HUES48 (cell line): ENCODE results near the gene SLC9B2.
"Not testable (repeated sequence)": the region's sequence is repeated elsewhere in the genome, so short reads cannot be mapped to it uniquely, and the experiment has no call there.

Source experiments
- H3K27ac ChIP-seq: one replicate; pipeline ENCODE4 v1.7.0; 2013; ENCODE audit warnings: low read depth, low read length, inconsistent platforms
- H3K27me3 ChIP-seq: 2 replicates; pipeline ENCODE4 v1.6.1; 2013; ENCODE audit warnings: mild to moderate bottlenecking, low read length; ENCODE audit not compliant: control insufficient read depth, insufficient read depth
- H3K36me3 ChIP-seq: 2 replicates; pipeline ENCODE4 v1.6.1; 2013; ENCODE audit warnings: low read length; ENCODE audit not compliant: control insufficient read depth, insufficient read depth
- H3K4me1 ChIP-seq: 2 replicates; pipeline ENCODE4 v1.6.1; 2013; ENCODE audit warnings: mild to moderate bottlenecking, low read length; ENCODE audit not compliant: control insufficient read depth, insufficient read depth
- H3K4me3 ChIP-seq: 2 replicates; pipeline ENCODE4 v1.5.1; 2013; ENCODE audit warnings: mild to moderate bottlenecking, low read depth, low read length
- H3K9ac ChIP-seq: 2 replicates; pipeline ENCODE4 v1.6.1; 2013; ENCODE audit warnings: mild to moderate bottlenecking, low read depth, low read length, moderate library complexity
- H3K9me3 ChIP-seq: 2 replicates; pipeline ENCODE4 v1.6.1; 2013; ENCODE audit warnings: low read length; ENCODE audit not compliant: control insufficient read depth, insufficient read depth

Gene SLC9B2

DNA sequence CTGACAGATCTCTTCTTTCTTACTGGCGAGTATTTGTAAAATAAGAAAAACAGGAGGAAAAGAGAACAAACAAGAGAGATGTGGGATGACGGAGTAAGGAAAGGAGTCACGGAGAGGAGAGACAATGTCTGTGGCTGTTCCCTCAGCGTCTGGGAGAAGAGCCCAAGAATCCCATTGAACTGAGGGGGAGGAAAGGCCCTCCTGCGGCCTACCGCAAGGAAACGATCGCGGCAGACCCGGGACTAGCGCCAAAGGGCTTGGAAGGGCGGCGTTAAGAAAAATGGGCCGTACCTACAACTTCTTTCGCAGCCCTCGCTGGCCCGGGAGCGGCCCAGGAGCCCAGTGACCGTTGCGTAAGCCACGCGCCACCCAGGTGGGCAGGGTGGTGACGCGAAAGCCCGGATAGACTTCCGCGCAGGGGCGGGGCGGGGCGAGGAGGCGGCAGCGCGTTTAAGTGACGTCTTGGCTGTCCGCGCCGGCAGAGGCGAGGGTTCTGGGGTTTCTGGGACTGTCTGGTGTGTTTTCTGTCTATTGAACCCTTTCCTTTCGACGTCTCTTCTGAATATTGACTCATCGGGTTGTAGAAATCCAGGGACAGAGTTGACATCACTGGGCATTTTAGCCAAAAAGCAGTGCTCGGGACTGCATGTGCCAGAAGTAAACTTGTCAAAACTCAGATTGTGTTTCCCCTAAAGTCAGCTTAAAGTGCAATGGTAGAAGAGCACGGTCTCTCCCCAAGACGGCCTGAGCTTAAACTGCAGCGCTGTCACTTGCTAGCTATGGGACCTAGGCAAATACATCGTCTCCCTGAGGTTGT is 57.0 kb downstream of the SLC9B2 start, which contains the start of gene SLC9B1:
TSS of gene SLC9B1 (minus strand) at position 398 of the 817 bp plus-strand sequence. CDS start 27,994 bp downstream, outside the sequence.
- no peaks in the 10 kb centered on the region for H3K27me3 ChIP-seq
- H3K27ac ChIP-seq, result peak within 1 kb of the TSS; percentile 83
- H3K4me3 ChIP-seq, result peak within 1 kb of the TSS; percentile 88
- H3K9me3 ChIP-seq, result 0 out of 2 replicates have a peak, but pooled peaks cover 5% of the 10 kb centered on the region
- H3K4me1 ChIP-seq, result no peaks in the 10 kb centered on the region
- peak within 1 kb of the TSS; percentile 88 for H3K9ac ChIP-seq
- no peaks in the 10 kb centered on the region for H3K36me3 ChIP-seq

DNA sequence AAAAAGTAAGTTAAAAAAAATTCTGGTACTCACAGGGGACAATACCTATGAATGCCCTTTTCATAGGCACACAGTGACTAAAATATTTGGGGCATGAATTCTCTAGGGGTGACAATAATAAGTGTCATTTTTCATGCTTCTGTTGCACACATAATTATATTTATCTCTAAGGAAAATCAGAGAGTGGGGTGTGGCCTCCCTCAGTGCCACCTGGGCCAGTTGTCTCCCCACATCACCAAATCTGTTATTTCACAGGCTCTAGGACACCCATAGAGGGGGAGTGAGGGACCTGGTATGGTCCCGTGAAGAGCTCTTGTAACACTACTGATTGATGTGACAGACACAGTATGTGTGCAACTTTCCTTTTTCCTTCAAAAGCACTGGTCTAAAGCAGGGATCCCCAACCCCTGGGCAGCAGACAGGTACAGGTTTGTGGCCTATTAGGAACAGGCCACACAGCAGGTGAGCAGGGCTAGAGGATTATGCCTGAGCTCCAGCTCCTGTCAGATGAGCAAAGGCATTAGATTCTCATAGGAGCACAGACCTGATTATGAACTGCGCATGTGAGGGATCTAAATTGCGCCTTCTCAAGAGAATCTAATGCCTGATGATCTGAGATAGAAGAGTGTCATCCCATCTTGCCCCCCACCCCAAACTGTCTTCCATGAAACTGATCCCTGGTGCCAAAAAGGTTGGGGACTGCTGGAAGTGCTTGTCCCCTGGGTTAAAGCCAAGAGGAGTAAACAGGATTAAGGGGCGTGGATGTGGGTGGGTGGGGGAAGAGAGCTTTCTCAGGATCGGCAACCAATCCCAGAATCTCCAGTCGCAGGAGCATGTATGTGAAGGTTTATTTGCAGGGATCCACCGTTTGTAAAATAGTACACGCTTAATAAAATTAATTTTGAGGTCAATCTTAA is 57.9 kb downstream of the SLC9B2 start:
- peak overlapping the region; percentile 83 for H3K27ac ChIP-seq
- H3K4me3 ChIP-seq, result peak overlapping the region; percentile 88
- H3K4me1 ChIP-seq, result no peaks in the 10 kb centered on the region
- 0 out of 2 replicates have a peak, but pooled peaks cover 5% of the 10 kb centered on the region for H3K9me3 ChIP-seq
- no peaks in the 10 kb centered on the region for H3K36me3 ChIP-seq
- no peaks in the 10 kb centered on the region for H3K27me3 ChIP-seq
- peak overlapping the region; percentile 88 for H3K9ac ChIP-seq

DNA sequence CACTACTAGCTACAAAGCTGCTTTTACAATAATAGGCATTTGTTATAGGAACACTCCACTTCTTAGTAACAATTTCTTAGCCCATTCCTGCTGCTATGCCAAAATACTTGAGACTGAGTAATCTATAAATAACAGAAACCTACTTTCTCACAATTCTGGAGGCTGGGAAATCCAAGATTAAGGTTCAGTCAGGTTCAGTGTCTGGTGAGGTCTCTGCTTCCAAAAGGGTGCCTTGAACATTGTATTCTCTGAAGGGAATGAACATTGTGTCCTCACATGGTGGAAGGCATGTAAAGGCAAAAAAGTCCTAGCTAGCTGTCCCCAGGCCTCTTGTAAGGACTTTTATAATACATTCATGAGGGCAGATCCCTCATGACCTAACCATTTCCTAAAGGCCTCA is 64.0 kb downstream of the SLC9B2 start:
- Histone ChIP-seq H3K27me3 (no peaks in the 10 kb centered on the region), H3K36me3 (no peaks in the 10 kb centered on the region), H3K27ac (no peak overlapping the region), H3K9ac (no peak overlapping the region), H3K4me3 (no peak overlapping the region), H3K9me3 (no peaks in the 10 kb centered on the region), H3K4me1 (no peaks in the 10 kb centered on the region)

DNA sequence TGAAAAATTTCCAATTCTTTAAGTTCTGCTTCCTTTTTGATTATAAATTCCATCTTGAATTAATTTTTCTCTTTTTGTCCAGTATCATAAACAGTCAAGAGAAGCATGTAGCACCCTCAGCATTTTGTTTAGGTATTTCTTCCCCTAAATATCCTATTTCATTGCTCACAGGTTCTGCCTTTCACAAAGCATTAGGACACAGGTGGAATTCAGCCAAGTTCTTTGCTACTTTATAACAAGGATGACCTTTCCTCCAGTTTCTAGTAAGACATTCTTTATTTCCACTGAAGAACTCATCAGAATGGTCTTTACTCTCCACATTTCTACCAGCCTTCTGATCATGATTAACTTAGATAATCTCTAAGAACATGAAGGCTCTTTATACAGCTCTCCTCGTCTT is 64.5 kb downstream of the SLC9B2 start:
- Histone ChIP-seq H3K9ac (no peak overlapping the region), H3K27ac (no peak overlapping the region)

DNA sequence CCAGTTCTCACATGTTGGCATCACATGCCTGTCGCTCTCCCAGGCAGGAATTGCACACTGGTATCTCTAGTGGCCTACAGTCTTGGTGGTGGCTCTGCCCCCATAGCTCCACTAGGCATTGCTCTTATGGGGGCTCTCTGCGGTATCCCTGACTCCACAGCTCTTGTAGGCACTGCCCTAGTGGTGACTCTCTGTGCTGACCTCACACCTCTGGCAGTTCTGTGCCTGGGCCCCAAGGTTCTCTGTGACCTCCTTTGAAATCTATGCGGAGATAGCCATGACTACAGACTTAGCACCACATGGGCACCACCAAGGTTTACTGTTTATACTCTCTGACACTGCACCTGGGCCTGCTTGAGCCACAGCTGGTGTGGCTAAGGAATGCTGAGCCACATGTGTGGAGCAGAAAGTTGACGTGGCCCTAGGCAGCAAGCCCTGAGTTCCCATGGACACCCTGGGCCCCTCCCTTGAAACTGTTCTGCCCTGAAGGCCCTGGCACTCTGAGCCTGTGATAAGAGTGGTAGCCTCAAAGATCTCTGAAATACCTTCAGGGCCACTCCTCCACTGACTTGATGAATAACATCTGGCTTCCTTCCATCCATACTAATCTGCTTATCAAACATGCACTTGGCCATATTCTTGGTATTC is 65.1 kb downstream of the SLC9B2 start:
- Histone ChIP-seq H3K27ac (no peak overlapping the region), H3K9ac (no peak overlapping the region), H3K4me1 (no peaks in the 10 kb centered on the region), H3K27me3 (no peaks in the 10 kb centered on the region), H3K36me3 (no peaks in the 10 kb centered on the region), H3K9me3 (no peaks in the 10 kb centered on the region), H3K4me3 (no peak overlapping the region)

More for the DNA sequence above, 64.5 kb downstream of the SLC9B2 start:
- no peaks in the 10 kb centered on the region for H3K27me3 ChIP-seq
- no peaks in the 10 kb centered on the region for H3K36me3 ChIP-seq
- no peaks in the 10 kb centered on the region for H3K9me3 ChIP-seq
- no peaks in the 10 kb centered on the region for H3K4me1 ChIP-seq
- no peak overlapping the region for H3K4me3 ChIP-seq

- Histone ChIP-seq H3K27me3 (no peaks in the 10 kb centered on the region), H3K4me1 (no peaks in the 10 kb centered on the region), H3K9me3 (no peaks in the 10 kb centered on the region), H3K36me3 (no peaks in the 10 kb centered on the region), H3K4me3 (no peak overlapping the region), H3K27ac (no peak overlapping the region), H3K9ac (no peak overlapping the region)
Measured at GRCh38 chr4:103010804-103011203, 65.8 kb downstream of the SLC9B2 start.

DNA sequence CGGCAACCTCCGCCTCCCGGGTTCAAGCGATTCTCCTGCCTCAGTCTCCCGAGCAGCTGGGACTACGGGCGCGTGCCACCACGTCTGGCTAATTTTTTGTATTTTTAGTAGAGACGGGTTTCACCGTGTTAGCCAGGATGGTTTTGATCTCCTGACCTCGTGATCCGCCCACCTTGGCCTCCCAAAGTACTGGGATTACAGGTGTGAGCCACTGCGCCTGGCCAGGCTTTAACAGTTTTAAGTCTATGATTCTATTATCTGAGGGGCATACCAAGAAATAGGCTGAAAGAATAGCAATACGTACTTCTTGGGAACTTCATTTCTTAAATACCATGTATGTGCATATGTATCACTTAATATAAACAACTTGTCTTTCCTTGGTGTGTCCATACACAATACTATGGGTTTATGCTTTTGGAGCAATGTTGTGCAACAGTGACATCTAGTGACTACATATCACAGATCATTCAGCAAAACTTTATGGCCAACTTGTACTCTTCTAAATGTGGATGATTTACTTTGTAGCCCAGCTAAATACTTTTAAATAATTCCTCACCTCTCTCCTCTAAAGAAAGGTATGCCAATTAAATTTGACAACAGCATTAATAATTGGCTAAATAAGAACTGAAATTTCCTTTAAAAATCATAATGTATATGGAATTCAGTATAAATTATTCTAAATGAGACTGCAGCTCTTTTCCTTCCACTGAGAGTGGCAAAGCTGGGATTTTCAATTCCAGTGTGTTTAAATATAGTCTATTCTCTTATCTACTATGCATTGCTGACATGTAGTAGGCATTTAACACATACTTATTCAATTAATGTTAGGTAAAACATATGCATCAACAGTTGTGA is 67.5 kb downstream of the SLC9B2 start:
- H3K4me3 ChIP-seq, result no peak overlapping the region
- no peaks in the 10 kb centered on the region for H3K36me3 ChIP-seq
- H3K27ac ChIP-seq, result no peak overlapping the region
- no peaks in the 10 kb centered on the region for H3K9me3 ChIP-seq
- H3K27me3 ChIP-seq, result no peaks in the 10 kb centered on the region
- no peaks in the 10 kb centered on the region for H3K4me1 ChIP-seq
- no peak overlapping the region for H3K9ac ChIP-seq

DNA sequence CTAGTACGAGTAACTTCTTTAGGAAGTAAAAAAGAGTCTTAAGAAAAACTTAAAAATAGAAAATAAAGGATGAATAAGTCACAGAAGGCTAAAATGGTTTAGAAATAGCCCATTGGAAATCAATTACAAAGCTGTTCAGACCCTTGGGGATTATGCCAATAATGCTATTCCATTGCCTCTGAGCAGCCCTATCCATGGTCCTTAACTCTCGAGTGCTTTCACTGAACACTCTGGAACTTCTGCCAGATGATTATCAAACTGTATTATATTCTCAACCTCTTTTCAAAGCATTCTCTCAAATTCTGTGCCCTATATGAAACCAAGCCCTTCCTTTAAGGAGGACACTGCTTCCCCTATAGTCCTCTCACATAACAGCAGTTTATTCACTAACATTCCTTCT is 74.0 kb downstream of the SLC9B2 start:
- no peaks in the 10 kb centered on the region for H3K9me3 ChIP-seq
- no peak overlapping the region for H3K9ac ChIP-seq
- H3K4me3 ChIP-seq, result no peak overlapping the region
- no peaks in the 10 kb centered on the region for H3K27me3 ChIP-seq
- no peaks in the 10 kb centered on the region for H3K4me1 ChIP-seq
- no peaks in the 10 kb centered on the region for H3K36me3 ChIP-seq
- H3K27ac ChIP-seq, result no peak overlapping the region

DNA sequence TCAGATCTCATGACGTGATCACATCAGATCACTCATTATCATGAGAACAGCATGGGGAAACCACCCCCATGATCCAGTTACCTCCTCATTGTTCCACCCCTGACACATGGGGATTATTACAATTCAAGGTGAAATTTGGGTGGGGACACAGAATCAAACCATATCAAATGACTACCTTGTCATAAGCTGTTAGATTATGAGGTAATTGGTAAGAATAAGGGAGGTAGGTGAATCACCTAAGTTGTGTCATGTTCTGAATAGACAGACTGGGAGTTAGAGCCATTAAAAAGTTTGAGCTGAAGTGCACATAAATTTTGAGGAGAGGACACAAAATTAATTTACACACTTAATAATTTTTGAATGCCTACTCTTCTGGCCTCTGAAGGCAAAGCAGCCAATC is 81.8 kb downstream of the SLC9B2 start:
- Histone ChIP-seq H3K9me3 (peaks cover 16% of the 10 kb centered on the region), H3K27me3 (no peaks in the 10 kb centered on the region), H3K4me3 (no peak overlapping the region), H3K36me3 (no peaks in the 10 kb centered on the region), H3K27ac (no peak overlapping the region), H3K9ac (no peak overlapping the region), H3K4me1 (no peaks in the 10 kb centered on the region)

- not testable (repeated sequence) for H3K4me3 ChIP-seq, H3K9ac ChIP-seq, H3K27ac ChIP-seq, H3K27me3 ChIP-seq, H3K4me1 ChIP-seq, H3K36me3 ChIP-seq
- H3K9me3 ChIP-seq, result peaks cover 16% of the 10 kb centered on the region
Measured at GRCh38 chr4:102993985-102994384, 82.6 kb downstream of the SLC9B2 start.
